NCI-H1105 treated with DMSO at 0.1 percent for 48 hours (cell line): Measurements from ENCODE around the gene IRX5.

Experiments
- DNase-seq: peaks from one replicate; lab custom pipeline; 2025; lab: John Stamatoyannopoulos, UW

IRX5 gene

GRCh38 chr16:54952195-54952594, 21.5 kb downstream of the IRX5 start:
- DNase-seq: no peak

- DNase-seq: no peak
These were observed 22.8 kb downstream of the IRX5 start for GRCh38 chr16:54953461-54953860.

- no peak for DNase-seq
These were observed 23.6 kb downstream of the IRX5 start for GRCh38 chr16:54954220-54954619.

GRCh38 chr16:54955757-54956156, 25.1 kb downstream of the IRX5 start:
- DNase-seq: no peak

GRCh38 chr16:54957403-54958166, 26.9 kb downstream of the IRX5 start:
- peak; percentile 41 for DNase-seq

- no peak for DNase-seq
These were observed 31.4 kb downstream of the IRX5 start for GRCh38 chr16:54962045-54962444.

- no peak for DNase-seq
These were observed 33.6 kb downstream of the IRX5 start for GRCh38 chr16:54964239-54964638.

- no peak for DNase-seq
These were observed 34.8 kb downstream of the IRX5 start for GRCh38 chr16:54965464-54965863.

- DNase-seq: no peak
These were observed 37.3 kb downstream of the IRX5 start for GRCh38 chr16:54968011-54968410.

- no peak for DNase-seq
These were observed 38.1 kb downstream of the IRX5 start for GRCh38 chr16:54968784-54969183.

- DNase-seq: no peak
These were observed 39.4 kb downstream of the IRX5 start for GRCh38 chr16:54970016-54970415.

GRCh38 chr16:54974367-54974766, 43.7 kb downstream of the IRX5 start:
- DNase-seq: no peak

- no peak for DNase-seq
These were observed 46.1 kb downstream of the IRX5 start for GRCh38 chr16:54976651-54977200.

GRCh38 chr16:54977211-54977610, 46.5 kb downstream of the IRX5 start:
- no peak for DNase-seq

- DNase-seq: no peak
These were observed 50.2 kb downstream of the IRX5 start for GRCh38 chr16:54980821-54981220.
